WI38 (cell line): Measurements from ENCODE around the gene CLIP1.

Source experiments
- H3K4me3 ChIP-seq: 2 replicates; pipeline ENCODE4 v1.5.1; 2011; ENCODE audit warnings: low read depth, mild to moderate bottlenecking, control low read depth, low read length
- TF ChIP-seq, protein P1 (sequence below): IDR thresholded peaks from 2 replicates; pipeline ENCODE4 v1.5.1; 2012; ENCODE audit warnings: low read depth, mild to moderate bottlenecking, control low read depth, low read length

CLIP1 gene

DNA sequence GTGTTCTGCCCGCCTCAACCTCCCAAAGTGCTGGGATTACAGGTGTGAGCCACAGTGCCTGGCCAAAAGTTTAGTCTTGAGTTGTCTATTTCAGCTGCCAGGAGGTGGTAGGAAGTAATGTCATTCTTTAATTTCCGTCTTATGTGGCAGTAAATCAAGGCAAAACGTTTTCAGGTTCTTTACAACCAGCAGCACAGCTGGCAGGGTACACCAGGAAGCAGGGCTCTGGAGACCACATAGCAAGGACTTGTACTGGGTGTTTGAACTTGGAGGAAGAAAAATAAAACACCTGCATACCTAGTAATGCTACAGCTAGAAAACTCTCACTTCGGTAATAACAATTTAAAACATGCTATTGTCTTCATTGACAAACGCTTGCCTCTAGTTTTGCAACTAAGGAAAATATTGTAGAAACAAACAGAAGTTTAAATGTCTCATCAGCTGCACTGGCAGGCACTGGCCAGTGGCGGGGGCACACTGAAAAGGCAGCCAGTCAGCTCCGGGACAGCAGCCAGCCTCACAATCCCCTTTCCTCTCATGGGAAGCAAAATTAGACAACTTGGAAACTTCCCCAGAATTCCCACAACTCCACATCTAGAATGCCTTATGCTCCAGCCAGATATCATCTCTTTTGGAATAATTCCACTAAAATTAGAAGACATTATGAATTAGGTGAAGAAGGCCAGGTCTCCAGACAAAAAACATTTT is 72.2 kb downstream of the CLIP1 start:
- H3K4me3 ChIP-seq: no peak overlapping the region
- TF ChIP-seq, protein P1, sequence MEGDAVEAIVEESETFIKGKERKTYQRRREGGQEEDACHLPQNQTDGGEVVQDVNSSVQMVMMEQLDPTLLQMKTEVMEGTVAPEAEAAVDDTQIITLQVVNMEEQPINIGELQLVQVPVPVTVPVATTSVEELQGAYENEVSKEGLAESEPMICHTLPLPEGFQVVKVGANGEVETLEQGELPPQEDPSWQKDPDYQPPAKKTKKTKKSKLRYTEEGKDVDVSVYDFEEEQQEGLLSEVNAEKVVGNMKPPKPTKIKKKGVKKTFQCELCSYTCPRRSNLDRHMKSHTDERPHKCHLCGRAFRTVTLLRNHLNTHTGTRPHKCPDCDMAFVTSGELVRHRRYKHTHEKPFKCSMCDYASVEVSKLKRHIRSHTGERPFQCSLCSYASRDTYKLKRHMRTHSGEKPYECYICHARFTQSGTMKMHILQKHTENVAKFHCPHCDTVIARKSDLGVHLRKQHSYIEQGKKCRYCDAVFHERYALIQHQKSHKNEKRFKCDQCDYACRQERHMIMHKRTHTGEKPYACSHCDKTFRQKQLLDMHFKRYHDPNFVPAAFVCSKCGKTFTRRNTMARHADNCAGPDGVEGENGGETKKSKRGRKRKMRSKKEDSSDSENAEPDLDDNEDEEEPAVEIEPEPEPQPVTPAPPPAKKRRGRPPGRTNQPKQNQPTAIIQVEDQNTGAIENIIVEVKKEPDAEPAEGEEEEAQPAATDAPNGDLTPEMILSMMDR: peak; percentile 14; the same call in 1 of the 2 replicates

DNA sequence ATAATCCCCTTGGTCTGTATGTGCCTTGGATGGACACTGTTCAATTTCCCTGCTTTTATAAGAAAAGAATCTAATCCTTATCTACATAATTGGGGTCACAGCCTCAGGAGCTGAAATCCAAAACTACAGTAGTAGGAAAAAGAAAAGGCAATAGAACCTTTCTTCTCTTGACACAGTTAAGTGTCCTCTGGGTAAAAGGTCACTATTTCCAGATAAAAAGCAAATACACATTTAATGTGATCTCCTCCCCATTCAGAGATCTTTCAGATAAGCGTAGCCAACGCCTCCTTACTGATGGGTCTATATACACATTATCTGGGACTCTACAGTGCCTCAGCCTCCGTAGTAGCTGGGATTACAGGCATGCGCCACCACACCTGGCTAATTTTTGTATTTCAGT is 73.4 kb downstream of the CLIP1 start:
- H3K4me3 ChIP-seq: no peak overlapping the region
- TF ChIP-seq, protein P1: no peak

DNA sequence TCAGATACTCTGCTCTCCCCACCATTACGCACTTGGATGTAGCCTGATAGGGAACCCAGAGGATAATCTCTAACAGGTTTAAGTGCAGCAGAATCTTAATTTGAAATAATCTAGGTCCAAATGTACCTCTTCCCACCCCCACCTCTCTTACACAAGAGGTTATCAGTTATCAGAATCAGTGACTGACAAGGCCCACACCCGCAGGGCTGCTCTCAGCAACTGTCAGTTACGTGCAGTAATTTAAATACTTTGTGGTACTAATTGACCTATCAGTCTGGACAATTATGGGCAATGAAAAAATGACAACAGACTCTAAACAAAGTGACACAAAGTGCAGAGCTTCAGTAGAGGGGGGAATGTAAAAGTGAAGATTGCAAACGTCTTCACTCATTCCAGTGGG is 74.0 kb downstream of the CLIP1 start:
- H3K4me3 ChIP-seq: no peak overlapping the region
- TF ChIP-seq, protein P1: no peak

DNA sequence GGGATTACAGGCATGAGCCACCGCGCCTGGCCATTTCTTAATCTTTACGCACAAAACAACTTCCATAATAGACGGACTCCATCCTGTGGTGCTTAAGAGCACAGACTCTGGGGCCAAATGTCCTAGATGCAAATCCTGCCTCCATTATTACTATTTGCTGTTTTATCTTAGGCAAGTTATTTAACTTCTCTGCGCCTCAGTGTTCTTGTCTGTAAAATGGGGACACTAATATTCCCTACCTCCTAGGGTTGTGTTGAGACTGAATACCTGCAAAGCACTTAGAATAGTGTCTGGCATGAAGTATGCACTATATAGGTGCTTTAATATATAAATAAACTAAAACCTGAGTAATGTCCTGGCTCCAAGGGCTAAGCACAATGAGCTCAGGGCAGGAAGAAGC is 76.4 kb downstream of the CLIP1 start:
- TF ChIP-seq, protein P1: no peak
- no peak overlapping the region for H3K4me3 ChIP-seq

DNA sequence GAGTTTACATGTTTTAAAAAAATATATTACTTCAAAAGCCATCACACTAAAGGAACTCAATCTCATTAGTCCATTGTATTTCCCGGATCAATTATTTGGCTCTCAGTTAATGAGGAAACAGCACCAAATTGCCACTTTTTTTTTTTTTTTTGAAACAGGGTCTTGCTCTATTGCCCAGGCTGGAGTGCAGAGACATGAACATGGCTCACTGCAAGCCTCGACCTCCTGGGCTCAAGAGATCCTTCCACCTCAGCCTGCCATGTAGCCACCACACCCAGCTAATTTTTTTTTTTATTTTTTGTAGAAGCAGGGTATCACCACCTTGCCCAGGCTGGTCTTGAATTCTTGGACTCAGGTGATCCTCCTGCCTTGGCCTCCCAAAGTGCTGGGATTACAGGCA is 77.4 kb downstream of the CLIP1 start:
- no peak overlapping the region for H3K4me3 ChIP-seq
- TF ChIP-seq, protein P1: no peak

DNA sequence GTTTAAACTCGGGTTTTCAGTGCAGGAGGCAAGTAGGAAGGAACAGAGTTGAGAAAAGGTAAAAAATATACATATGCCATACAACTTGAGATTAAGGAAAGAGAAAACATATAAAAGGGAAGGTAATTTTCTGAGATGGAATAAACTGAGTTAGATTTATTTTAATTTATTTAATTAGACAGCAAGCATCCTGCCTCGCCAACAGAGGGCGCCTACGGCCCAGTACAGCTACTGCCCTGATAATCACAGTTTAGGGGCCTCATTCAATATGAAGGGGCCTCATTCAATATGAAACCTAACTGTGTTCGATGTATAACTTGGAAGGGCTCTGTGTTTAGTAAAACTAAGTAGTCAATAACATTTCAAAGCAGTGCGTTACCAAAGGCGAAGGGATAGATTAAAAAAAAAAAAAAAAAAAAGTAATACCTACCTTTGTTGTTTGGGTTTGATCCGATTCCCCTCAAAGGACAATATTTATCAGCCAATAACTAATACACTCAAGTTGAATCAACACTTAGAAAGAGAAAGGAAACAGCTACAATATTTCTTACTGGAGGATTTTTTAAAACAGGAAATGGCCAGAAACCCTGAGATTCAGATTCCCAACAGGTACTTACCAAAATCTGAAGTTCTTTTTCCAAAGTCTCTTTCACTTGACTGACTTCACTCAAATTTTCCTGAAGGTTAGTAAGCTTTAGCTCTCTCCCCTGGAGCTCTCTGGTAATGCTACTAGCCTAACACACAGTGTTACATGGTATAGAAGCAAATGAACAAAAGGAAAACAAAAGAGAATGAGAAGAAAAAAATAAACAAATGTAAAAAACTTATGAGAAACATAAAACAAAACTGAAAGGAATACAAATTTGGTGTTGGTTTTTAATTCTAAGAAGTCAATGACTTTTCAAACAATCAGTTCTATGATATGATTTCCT is 86.2 kb downstream of the CLIP1 start:
- TF ChIP-seq, protein P1: peak; percentile 64
- no peak overlapping the region for H3K4me3 ChIP-seq
